ENCODE measurements around the gene SLC12A5. TPM values are rescaled to one million over a fixed set of nuclear protein-coding genes. Genes with fewer than 3 reads are reported as not detected.

The SLC12A5 gene
- total RNA-seq, 1 experiment from 2014 or later = 4.3 TPM

GRCh38 chr20:46101957-46102356, 72.9 kb downstream of the SLC12A5 start:
- Histone ChIP-seq H3K27me3 (ENCODE audit: control insufficient read depth, insufficient read depth, low read length) (peaks cover 5% of the 10 kb centered on the region; the same call in 1 of the 2 replicates), H3K36me3 (replicated peaks; ENCODE audit: control insufficient read depth, insufficient read depth, low read length) (no peaks in the 10 kb centered on the region), H3K4me3 (ENCODE audit: insufficient read depth, low read depth, low read length) (no peak overlapping the region)
- DNase-seq = no peak

DNA sequence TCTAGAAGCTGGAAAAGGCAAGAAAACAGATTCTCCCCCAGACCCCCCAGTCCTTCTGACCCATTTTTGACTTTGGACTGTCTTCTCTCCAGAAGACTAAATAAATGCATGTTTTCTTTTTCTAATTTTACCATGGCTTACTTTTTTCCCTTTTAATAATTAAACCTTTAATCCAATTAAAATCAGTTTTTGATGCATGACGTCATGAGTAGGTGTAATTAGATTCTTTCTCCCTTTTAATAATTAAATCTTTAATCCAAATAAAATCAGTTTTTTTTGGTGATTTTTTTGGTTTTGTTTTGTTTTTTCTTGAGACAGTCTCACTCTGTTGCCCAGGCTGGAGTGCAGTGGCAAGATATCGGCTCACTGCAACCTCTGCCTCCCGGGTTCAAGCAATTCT, 73.9 kb downstream of the SLC12A5 start:
- H3K27me3 ChIP-seq (ENCODE audit: control insufficient read depth, insufficient read depth, low read length) = peaks cover 7% of the 10 kb centered on the region; the same call in 1 of the 2 replicates
- DNase-seq = no peak
- no peaks in the 10 kb centered on the region for H3K36me3 ChIP-seq (replicated peaks; ENCODE audit: control insufficient read depth, insufficient read depth, low read length)
- H3K4me3 ChIP-seq (ENCODE audit: insufficient read depth, low read depth, low read length) = no peak overlapping the region

DNA sequence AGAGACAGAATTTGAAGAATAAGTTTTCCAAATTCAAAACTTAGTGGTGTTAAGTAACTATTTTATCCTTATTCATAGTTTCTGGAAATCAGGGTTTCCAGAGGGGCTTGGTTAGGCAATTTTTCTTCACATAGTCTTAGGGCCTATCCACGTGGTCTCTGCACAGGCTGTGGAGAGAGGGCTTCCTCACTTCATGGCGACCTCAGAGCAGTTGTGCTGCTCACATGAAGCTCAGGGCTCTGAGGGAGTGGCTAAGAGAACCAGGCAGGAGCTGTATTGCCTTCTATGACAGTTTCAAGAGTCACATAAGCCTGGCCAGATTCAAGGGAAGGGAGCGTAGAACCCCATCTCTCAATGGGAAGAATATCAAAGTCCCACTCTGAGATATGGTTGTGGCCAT, 75.2 kb downstream of the SLC12A5 start:
- Histone ChIP-seq H3K36me3 (replicated peaks; ENCODE audit: control insufficient read depth, insufficient read depth, low read length) (no peaks in the 10 kb centered on the region), H3K27me3 (ENCODE audit: control insufficient read depth, insufficient read depth, low read length) (peaks cover 5% of the 10 kb centered on the region; the same call in 1 of the 2 replicates), H3K4me3 (ENCODE audit: insufficient read depth, low read depth, low read length) (no peak overlapping the region)
- DNase-seq = no peak

DNA sequence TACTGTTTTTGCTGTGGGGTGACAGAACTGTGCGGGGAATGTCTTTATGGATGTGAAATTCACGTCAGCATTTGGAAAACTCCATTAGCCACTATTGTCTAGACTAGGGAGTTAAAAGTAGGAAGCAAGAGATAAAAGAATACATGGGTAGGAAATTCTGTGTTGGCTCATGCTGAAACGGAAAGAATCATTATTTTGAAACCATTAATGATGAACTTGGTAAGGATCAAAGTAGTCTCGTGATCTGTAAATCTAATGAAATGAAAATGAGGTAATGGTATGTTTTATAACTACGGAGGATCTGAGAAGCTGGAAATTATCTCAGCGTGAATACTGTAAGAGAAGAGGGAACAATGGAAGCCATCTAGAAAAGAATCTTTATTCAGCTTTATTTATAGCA, 78.0 kb downstream of the SLC12A5 start:
- peaks cover 7% of the 10 kb centered on the region for H3K27me3 ChIP-seq (ENCODE audit: control insufficient read depth, insufficient read depth, low read length)
- no peak overlapping the region for H3K4me3 ChIP-seq (ENCODE audit: insufficient read depth, low read depth, low read length)
- no peaks in the 10 kb centered on the region for H3K36me3 ChIP-seq (replicated peaks; ENCODE audit: control insufficient read depth, insufficient read depth, low read length)
- no peak for DNase-seq

DNA sequence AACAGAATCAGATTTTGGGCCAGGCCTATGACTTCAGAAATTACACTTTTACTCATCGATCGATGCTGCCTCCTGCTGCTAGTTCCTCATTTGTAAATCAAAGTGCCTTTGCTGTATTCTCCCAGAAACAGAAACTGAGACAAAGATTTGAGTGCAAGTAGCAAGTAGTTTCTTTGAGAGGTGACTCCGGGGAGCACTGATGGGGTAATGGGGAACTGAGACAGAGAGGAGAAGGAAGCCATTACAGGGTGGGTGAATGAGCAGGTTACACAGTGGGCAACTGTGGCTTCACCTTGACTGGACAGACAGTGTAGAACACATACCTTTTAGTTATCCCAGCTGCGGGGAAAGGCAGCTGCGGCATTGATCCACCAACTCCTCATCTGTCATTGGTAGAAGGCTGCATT, 79.4 kb downstream of the SLC12A5 start:
- DNase-seq = no peak
- H3K27me3 ChIP-seq (ENCODE audit: control insufficient read depth, insufficient read depth, low read length) = peaks cover 7% of the 10 kb centered on the region
- no peaks in the 10 kb centered on the region for H3K36me3 ChIP-seq (replicated peaks; ENCODE audit: control insufficient read depth, insufficient read depth, low read length)
- H3K4me3 ChIP-seq (ENCODE audit: insufficient read depth, low read depth, low read length) = no peak overlapping the region

DNA sequence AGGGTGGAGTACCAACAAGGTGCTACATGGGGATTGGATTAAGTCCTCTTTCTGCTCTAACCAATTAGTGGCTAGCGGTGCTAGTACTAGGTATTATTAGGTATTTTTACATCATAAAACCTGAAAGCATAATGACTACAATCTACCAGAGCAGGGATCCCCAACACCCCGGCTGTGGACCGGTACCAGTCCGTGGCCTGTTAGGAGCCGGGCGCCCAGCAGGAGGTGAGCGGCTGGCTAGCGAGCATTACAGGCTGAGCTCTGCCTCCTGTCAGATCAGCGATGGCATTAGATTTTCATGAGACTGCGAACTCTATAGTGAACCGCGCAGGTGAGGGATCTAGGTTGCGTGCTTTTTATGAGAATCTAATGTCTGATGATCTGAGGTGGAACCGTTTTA, 80.0 kb downstream of the SLC12A5 start:
- H3K36me3 ChIP-seq (replicated peaks; ENCODE audit: control insufficient read depth, insufficient read depth, low read length) = no peaks in the 10 kb centered on the region
- H3K27me3 ChIP-seq (ENCODE audit: control insufficient read depth, insufficient read depth, low read length) = peaks cover 7% of the 10 kb centered on the region
- H3K4me3 ChIP-seq (ENCODE audit: insufficient read depth, low read depth, low read length) = no peak overlapping the region
- DNase-seq = no peak

Other genes starting within 250 kb of the SLC12A5 start
- 0.59 TPM in 1 of 2 replicates, not detected in the other for gene WFDC3, start 237.3 kb upstream of the SLC12A5 start, total RNA-seq (2014; rRNA removed; shearing (Covaris generic))
- gene DNTTIP1, start 237.3 kb upstream of the SLC12A5 start, total RNA-seq (2014; rRNA removed; shearing (Covaris generic)) = 21.4 and 24.2 TPM in 2 replicates
- gene UBE2C, start 216.6 kb upstream of the SLC12A5 start, total RNA-seq (2014; rRNA removed; shearing (Covaris generic)) = 265 and 278 TPM in 2 replicates
- gene TNNC2, start 201.9 kb upstream of the SLC12A5 start, total RNA-seq (2014; rRNA removed; shearing (Covaris generic)) = 0.42 and 0.70 TPM in 2 replicates
- gene SNX21, start 195.4 kb upstream of the SLC12A5 start, total RNA-seq (2014; rRNA removed; shearing (Covaris generic)) = 22.5 and 22.7 TPM in 2 replicates
- 57.1 and 59.7 TPM in 2 replicates for gene ACOT8, start 171.8 kb upstream of the SLC12A5 start, total RNA-seq (2014; rRNA removed; shearing (Covaris generic))
- 5.4 and 5.7 TPM in 2 replicates for gene ZSWIM3, start 171.6 kb upstream of the SLC12A5 start, total RNA-seq (2014; rRNA removed; shearing (Covaris generic))
- 13.3 and 17.8 TPM in 2 replicates for gene ZSWIM1, start 148.0 kb upstream of the SLC12A5 start, total RNA-seq (2014; rRNA removed; shearing (Covaris generic))
- gene SPATA25, start 141.6 kb upstream of the SLC12A5 start, total RNA-seq (2014; rRNA removed; shearing (Covaris generic)) = 0.41 and 5.1 TPM in 2 replicates
- gene NEURL2, start 138.0 kb upstream of the SLC12A5 start, total RNA-seq (2014; rRNA removed; shearing (Covaris generic)) = 8.1 and 10.2 TPM in 2 replicates
- 38.7 and 41.8 TPM in 2 replicates for gene CTSA, start 137.9 kb upstream of the SLC12A5 start, total RNA-seq (2014; rRNA removed; shearing (Covaris generic))
- 87.3 and 104 TPM in 2 replicates for gene PLTP, start 117.1 kb upstream of the SLC12A5 start, total RNA-seq (2014; rRNA removed; shearing (Covaris generic))
- gene PCIF1, start 94.5 kb upstream of the SLC12A5 start, total RNA-seq (2014; rRNA removed; shearing (Covaris generic)) = 22.8 and 28.4 TPM in 2 replicates
- 15.0 and 18.1 TPM in 2 replicates for gene ZNF335, start 57.0 kb upstream of the SLC12A5 start, total RNA-seq (2014; rRNA removed; shearing (Covaris generic))
- 9.8 and 11.6 TPM in 2 replicates for gene MMP9, start 20.3 kb upstream of the SLC12A5 start, total RNA-seq (2014; rRNA removed; shearing (Covaris generic))
- gene NCOA5, start 60.7 kb downstream of the SLC12A5 start, total RNA-seq (2014; rRNA removed; shearing (Covaris generic)) = 8.6 and 12.2 TPM in 2 replicates
- gene CD40, start 89.1 kb downstream of the SLC12A5 start, total RNA-seq (2014; rRNA removed; shearing (Covaris generic)) = 8.2 and 8.8 TPM in 2 replicates